HG02588 (cell line): Measurements from ENCODE around the gene INPP5B.
"Not testable (repeated sequence)": the region's sequence is repeated elsewhere in the genome, so short reads cannot be mapped to it uniquely, and the experiment has no call there.

ENCODE experiments used
- ATAC-seq: cut with Tn5 transposase; IDR thresholded peaks from one replicate; pipeline ENCODE4 v1.9.1; 2021; ENCODE audit warnings: mild to moderate bottlenecking, moderate library complexity; ENCODE audit not compliant: unreplicated experiment

Gene INPP5B

GRCh38 chr1:37915476-37916093 is 31.3 kb downstream of the INPP5B start:
- no peak for ATAC-seq

- ATAC-seq, result no peak
Observed at GRCh38 chr1:37914719-37915475, 32.0 kb downstream of the INPP5B start.

- ATAC-seq, result not testable (repeated sequence)
Observed at GRCh38 chr1:37911478-37911877, 35.4 kb downstream of the INPP5B start.

- not testable (repeated sequence) for ATAC-seq
Observed at GRCh38 chr1:37910886-37911285, 36.0 kb downstream of the INPP5B start.

GRCh38 chr1:37908531-37908930 is 38.3 kb downstream of the INPP5B start:
- not testable (repeated sequence) for ATAC-seq

GRCh38 chr1:37907416-37908125 is 39.3 kb downstream of the INPP5B start:
- ATAC-seq, result not testable (repeated sequence)

- ATAC-seq, result not testable (repeated sequence)
Observed at GRCh38 chr1:37906591-37906990, 40.3 kb downstream of the INPP5B start.

GRCh38 chr1:37905727-37906126 is 41.1 kb downstream of the INPP5B start:
- no peak for ATAC-seq

GRCh38 chr1:37903921-37904320 is 42.9 kb downstream of the INPP5B start:
- ATAC-seq, result not testable (repeated sequence)

GRCh38 chr1:37902983-37903382 is 43.9 kb downstream of the INPP5B start:
- no peak for ATAC-seq

GRCh38 chr1:37901893-37902225 is 45.0 kb downstream of the INPP5B start:
- peak; percentile 13 for ATAC-seq

GRCh38 chr1:37901191-37901892 is 45.5 kb downstream of the INPP5B start:
- peak; percentile 73 for ATAC-seq

GRCh38 chr1:37897563-37897962 is 49.3 kb downstream of the INPP5B start:
- not testable (repeated sequence) for ATAC-seq

- no peak for ATAC-seq
Observed at GRCh38 chr1:37893673-37894072, 53.2 kb downstream of the INPP5B start.

- no peak for ATAC-seq
Observed at GRCh38 chr1:37892151-37893047, 54.5 kb downstream of the INPP5B start.

GRCh38 chr1:37890378-37891014 is 56.4 kb downstream of the INPP5B start:
- ATAC-seq, result no peak

- no peak for ATAC-seq
Observed at GRCh38 chr1:37888022-37888700, 58.7 kb downstream of the INPP5B start.

- no peak for ATAC-seq
Observed at GRCh38 chr1:37884145-37884544, 62.7 kb downstream of the INPP5B start.

GRCh38 chr1:37883671-37884070 is 63.2 kb downstream of the INPP5B start:
- no peak for ATAC-seq
